Measurements from ENCODE around the gene PDE4D. TPM values are rescaled to one million over a fixed set of nuclear protein-coding genes. Genes with fewer than 3 reads are reported as not detected.

The PDE4D gene
- total RNA-seq, 1 experiment from 2014 or later = 3.6 TPM

GRCh38 chr5:59449905-59450644 is 443.5 kb downstream of the PDE4D start:
- H3K79me2 ChIP-seq (ENCODE audit: low read length) = no peaks in the 10 kb centered on the region
- H3K9me2 ChIP-seq (replicated peaks; ENCODE audit: low read length) = no peaks in the 10 kb centered on the region
- no peak overlapping the region for H3K27ac ChIP-seq (ENCODE audit: low read length)
- CTCF ChIA-PET = no interaction called here
- DNase-seq = peak; percentile 43
- H3K9ac ChIP-seq (ENCODE audit: low read length) = no peak overlapping the region
- no peaks in the 10 kb centered on the region for H4K20me1 ChIP-seq (ENCODE audit: low read length)
- no peak for TF ChIP-seq EZH2 (IDR thresholded peaks at IDR 0.05; ENCODE audit: low read length, unreplicated experiment)
- TF ChIP-seq, protein P1, sequence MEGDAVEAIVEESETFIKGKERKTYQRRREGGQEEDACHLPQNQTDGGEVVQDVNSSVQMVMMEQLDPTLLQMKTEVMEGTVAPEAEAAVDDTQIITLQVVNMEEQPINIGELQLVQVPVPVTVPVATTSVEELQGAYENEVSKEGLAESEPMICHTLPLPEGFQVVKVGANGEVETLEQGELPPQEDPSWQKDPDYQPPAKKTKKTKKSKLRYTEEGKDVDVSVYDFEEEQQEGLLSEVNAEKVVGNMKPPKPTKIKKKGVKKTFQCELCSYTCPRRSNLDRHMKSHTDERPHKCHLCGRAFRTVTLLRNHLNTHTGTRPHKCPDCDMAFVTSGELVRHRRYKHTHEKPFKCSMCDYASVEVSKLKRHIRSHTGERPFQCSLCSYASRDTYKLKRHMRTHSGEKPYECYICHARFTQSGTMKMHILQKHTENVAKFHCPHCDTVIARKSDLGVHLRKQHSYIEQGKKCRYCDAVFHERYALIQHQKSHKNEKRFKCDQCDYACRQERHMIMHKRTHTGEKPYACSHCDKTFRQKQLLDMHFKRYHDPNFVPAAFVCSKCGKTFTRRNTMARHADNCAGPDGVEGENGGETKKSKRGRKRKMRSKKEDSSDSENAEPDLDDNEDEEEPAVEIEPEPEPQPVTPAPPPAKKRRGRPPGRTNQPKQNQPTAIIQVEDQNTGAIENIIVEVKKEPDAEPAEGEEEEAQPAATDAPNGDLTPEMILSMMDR (conservative IDR thresholded peaks at IDR 0.05; ENCODE audit: low read depth, low read length) = peak; percentile 65
- no peaks in the 10 kb centered on the region for H3K36me3 ChIP-seq (ENCODE audit: low read depth, low read length)
- no peaks in the 10 kb centered on the region for H3K4me1 ChIP-seq (ENCODE audit: insufficient read depth, low read length)
- H3F3A ChIP-seq (ENCODE audit: low read length, unreplicated experiment) = no peaks in the 10 kb centered on the region
- no peak overlapping the region for H3K4me2 ChIP-seq (ENCODE audit: low read length)
- intact Hi-C loops (cut with micrococcal nuclease) = no loop called here
- H3K9me3 ChIP-seq (ENCODE audit: low read length) = no peaks in the 10 kb centered on the region
- H3K4me3 ChIP-seq (ENCODE audit: low read length) = no peak overlapping the region
- no TSS peak for BruUV-seq (replicated peaks)
- no peak overlapping the region for H2AFZ ChIP-seq (ENCODE audit: low read length)
- peak; percentile 38; the same call in 1 of the 2 replicates for ATAC-seq
- POLR2A ChIA-PET (ENCODE audit: unreplicated experiment) = no interaction called here
- no peaks in the 10 kb centered on the region for H3K27me3 ChIP-seq (ENCODE audit: low read length)

GRCh38 chr5:59446356-59446755 is 447.2 kb downstream of the PDE4D start:
- Histone ChIP-seq H3K36me3 (ENCODE audit: low read depth, low read length) (no peaks in the 10 kb centered on the region), H4K20me1 (ENCODE audit: low read length) (no peaks in the 10 kb centered on the region), H3K79me2 (ENCODE audit: low read length) (no peaks in the 10 kb centered on the region), H3K27me3 (ENCODE audit: low read length) (no peaks in the 10 kb centered on the region), H3K4me3 (ENCODE audit: low read length) (no peak overlapping the region), H3K9ac (ENCODE audit: low read length) (no peak overlapping the region), H3F3A (ENCODE audit: low read length, unreplicated experiment) (no peaks in the 10 kb centered on the region), H3K4me2 (ENCODE audit: low read length) (no peak overlapping the region), H3K27ac (ENCODE audit: low read length) (no peak overlapping the region), H2AFZ (ENCODE audit: low read length) (no peak overlapping the region), H3K4me1 (ENCODE audit: insufficient read depth, low read length) (no peaks in the 10 kb centered on the region), H3K9me2 (replicated peaks; ENCODE audit: low read length) (no peaks in the 10 kb centered on the region), H3K9me3 (ENCODE audit: low read length) (no peaks in the 10 kb centered on the region)
- TF ChIP-seq, protein P1 (conservative IDR thresholded peaks at IDR 0.05; ENCODE audit: low read depth, low read length) = no peak
- TF ChIP-seq EZH2 (IDR thresholded peaks at IDR 0.05; ENCODE audit: low read length, unreplicated experiment) (no peak), EZH2phosphoT487 (IDR thresholded peaks at IDR 0.05; ENCODE audit: borderline replicate concordance, low read length) (no peak)
- ChIA-PET POLR2A (ENCODE audit: unreplicated experiment) (no interaction called here), CTCF (no interaction called here)
- BruUV-seq (replicated peaks) = no TSS peak
- ATAC-seq (no peak), DNase-seq (peak; percentile 3)
- intact Hi-C loops (cut with micrococcal nuclease) = no loop called here

DNA sequence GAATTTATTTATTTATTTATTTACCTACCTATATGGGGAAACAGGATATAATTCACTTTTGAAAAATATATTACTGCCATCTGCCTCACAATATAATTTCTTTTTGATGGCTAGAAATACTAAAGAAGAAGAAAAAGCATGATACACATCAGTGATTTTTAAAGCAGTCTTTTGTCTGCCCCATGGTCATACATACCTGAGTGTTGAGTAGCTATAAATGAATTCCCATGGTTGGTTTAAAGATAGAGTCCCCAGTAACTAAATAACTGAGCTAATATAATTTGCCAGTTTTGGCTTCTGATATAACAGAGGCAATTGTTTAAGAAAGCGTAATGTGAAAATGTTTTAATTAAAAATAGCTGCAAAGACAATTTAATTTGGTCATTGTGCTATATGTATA is 447.8 kb downstream of the PDE4D start:
- no peaks in the 10 kb centered on the region for H3K4me1 ChIP-seq (ENCODE audit: insufficient read depth, low read length)

More for the DNA sequence above, 447.8 kb downstream of the PDE4D start:
- Histone ChIP-seq H3K27me3 (ENCODE audit: low read length) (no peaks in the 10 kb centered on the region), H3K9me3 (ENCODE audit: low read length) (no peaks in the 10 kb centered on the region), H3K36me3 (ENCODE audit: low read depth, low read length) (no peaks in the 10 kb centered on the region), H3K79me2 (ENCODE audit: low read length) (no peaks in the 10 kb centered on the region), H3K4me2 (ENCODE audit: low read length) (no peak overlapping the region), H3F3A (ENCODE audit: low read length, unreplicated experiment) (no peaks in the 10 kb centered on the region), H3K27ac (ENCODE audit: low read length) (no peak overlapping the region), H3K9ac (ENCODE audit: low read length) (no peak overlapping the region), H2AFZ (ENCODE audit: low read length) (no peak overlapping the region), H4K20me1 (ENCODE audit: low read length) (no peaks in the 10 kb centered on the region), H3K4me3 (ENCODE audit: low read length) (no peak overlapping the region), H3K9me2 (replicated peaks; ENCODE audit: low read length) (no peaks in the 10 kb centered on the region)
- intact Hi-C loops (cut with micrococcal nuclease) = no loop called here
- POLR2A ChIA-PET (ENCODE audit: unreplicated experiment) = no interaction called here
- no peak for ATAC-seq
- no TSS peak for BruUV-seq (replicated peaks)
- no peak for DNase-seq
- CTCF ChIA-PET = no interaction called here
- TF ChIP-seq EZH2 (IDR thresholded peaks at IDR 0.05; ENCODE audit: low read length, unreplicated experiment) (no peak), EZH2phosphoT487 (IDR thresholded peaks at IDR 0.05; ENCODE audit: borderline replicate concordance, low read length) (no peak)
- TF ChIP-seq, protein P1 (conservative IDR thresholded peaks at IDR 0.05; ENCODE audit: low read depth, low read length) = no peak
